ENCODE measurements around the gene G6PC3. TPM values are rescaled to one million over a fixed set of nuclear protein-coding genes. Genes with fewer than 3 reads are reported as not detected.
A peak's percentile ranks its signal among the peaks of the same experiment; 100 is the strongest.

The G6PC3 gene
- total RNA-seq, 4 donors from 2014 or later: 41.4 to 104 (median 80.8) TPM

DNA sequence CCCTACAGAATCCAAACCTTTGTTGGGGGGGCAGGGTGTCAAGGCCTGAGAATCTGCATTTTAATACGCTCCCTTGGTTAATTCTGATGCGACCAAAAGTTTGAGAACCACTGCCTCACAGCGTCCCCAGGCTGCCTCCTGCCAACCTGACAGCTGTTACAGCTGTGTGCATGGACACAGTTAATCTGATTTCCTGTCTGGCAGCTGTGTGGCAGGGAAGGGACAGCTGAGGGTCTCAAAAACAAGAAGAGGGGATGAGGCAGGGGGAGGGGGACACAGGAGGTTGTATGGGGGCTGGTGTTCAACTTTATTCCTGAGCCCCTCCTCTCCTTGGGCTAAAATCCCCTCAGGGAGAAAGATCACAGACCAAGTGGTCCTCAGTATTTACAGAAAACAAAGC is 35.4 kb downstream of the G6PC3 start:
- H3K36me3 ChIP-seq: no peaks in the 10 kb centered on the region
- no peaks in the 10 kb centered on the region for H3K27me3 ChIP-seq
- TF ChIP-seq, protein P1, sequence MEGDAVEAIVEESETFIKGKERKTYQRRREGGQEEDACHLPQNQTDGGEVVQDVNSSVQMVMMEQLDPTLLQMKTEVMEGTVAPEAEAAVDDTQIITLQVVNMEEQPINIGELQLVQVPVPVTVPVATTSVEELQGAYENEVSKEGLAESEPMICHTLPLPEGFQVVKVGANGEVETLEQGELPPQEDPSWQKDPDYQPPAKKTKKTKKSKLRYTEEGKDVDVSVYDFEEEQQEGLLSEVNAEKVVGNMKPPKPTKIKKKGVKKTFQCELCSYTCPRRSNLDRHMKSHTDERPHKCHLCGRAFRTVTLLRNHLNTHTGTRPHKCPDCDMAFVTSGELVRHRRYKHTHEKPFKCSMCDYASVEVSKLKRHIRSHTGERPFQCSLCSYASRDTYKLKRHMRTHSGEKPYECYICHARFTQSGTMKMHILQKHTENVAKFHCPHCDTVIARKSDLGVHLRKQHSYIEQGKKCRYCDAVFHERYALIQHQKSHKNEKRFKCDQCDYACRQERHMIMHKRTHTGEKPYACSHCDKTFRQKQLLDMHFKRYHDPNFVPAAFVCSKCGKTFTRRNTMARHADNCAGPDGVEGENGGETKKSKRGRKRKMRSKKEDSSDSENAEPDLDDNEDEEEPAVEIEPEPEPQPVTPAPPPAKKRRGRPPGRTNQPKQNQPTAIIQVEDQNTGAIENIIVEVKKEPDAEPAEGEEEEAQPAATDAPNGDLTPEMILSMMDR (IDR thresholded peaks at IDR 0.05): no peak
- DNase-seq: no peak
- no peak overlapping the region for H3K27ac ChIP-seq
- intact Hi-C loops (cut with DNase I): no loop called here
- H3K4me3 ChIP-seq (replicated peaks in 1 of 3): no peak overlapping the region
- H3K4me1 ChIP-seq: peaks cover 28 to 36% of the 10 kb centered on the region in 2 donors
- no peaks in the 10 kb centered on the region for H3K9me3 ChIP-seq
- WGBS, 2 donors: 56 to 72% methylated on average over 3 of the region's 3 CpGs

GRCh38 chr17:44106801-44107200 is 36.3 kb downstream of the G6PC3 start:
- Histone ChIP-seq H3K27me3 (no peaks in the 10 kb centered on the region), H3K4me3 (replicated peaks in 1 of 3) (no peak overlapping the region), H3K27ac (no peak overlapping the region), H3K36me3 (no peaks in the 10 kb centered on the region), H3K4me1 (peaks cover 32 to 45% of the 10 kb centered on the region in 2 donors), H3K9me3 (no peaks in the 10 kb centered on the region)
- TF ChIP-seq POLR2A (IDR thresholded peaks at IDR 0.05): no peak
- TF ChIP-seq, protein P1 (IDR thresholded peaks at IDR 0.05): no peak
- no peak for DNase-seq
- intact Hi-C loops (cut with DNase I): no loop called here
- 95% methylated on average over 4 of the region's 4 CpGs for WGBS, 2 donors

DNA sequence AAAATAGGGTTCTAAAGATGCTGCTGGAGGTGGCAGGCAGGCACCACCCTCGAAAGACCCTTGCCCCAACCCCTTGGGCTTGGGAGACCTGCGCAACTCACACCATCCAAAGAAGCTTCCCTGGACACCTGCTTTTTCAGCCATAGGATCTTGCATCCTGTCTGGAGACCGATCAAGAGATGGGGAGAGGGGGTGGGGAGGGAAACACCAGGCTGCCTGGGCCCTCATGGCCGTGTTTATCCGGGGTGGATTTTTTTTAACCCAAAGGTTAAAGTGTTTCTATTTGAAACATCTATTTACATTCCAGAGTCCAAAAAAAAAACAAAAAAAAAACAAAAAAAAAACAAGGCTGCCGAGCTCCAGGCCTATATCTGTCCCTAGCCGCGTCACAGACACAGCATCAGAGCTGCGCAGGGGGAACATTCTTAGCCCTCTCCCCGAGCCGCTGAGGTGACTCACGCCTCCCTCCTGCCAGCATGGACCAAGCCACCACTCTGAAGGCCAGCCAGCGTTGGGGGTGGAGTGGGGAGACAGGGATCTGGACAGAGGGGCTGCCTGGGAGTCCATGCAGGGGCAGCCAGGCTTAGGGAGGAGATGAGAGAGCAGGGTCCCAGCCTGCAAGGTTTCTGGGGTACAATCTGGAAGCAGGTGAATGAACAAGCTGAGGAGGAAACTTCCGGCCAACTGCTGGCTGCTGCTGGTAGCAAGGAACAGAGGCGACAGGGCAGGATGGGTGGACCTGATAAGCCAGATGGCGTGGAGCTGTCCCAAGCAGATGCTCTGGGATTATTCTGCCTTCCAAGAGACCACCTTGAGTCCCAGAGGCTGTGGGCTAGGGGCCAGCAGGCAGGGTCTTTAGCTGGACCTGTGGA is 38.1 kb downstream of the G6PC3 start:
- Histone ChIP-seq H3K4me3 (replicated peaks in 1 of 3) (no peak overlapping the region), H3K36me3 (no peaks in the 10 kb centered on the region), H3K27me3 (no peaks in the 10 kb centered on the region), H3K4me1 (peaks cover 35 to 64% of the 10 kb centered on the region in 2 donors), H3K9me3 (no peaks in the 10 kb centered on the region), H3K27ac (peak overlapping the region in 2 of 3 donors; percentile 73 to 84)
- no peak for TF ChIP-seq POLR2A (IDR thresholded peaks at IDR 0.05)
- TF ChIP-seq, protein P1 (IDR thresholded peaks at IDR 0.05): no peak
- 56 to 59% methylated on average over 16 of the region's 16 CpGs for WGBS, 2 donors
- intact Hi-C loops (cut with DNase I): no loop called here
- peak; percentile 36 to 42 for DNase-seq

DNA sequence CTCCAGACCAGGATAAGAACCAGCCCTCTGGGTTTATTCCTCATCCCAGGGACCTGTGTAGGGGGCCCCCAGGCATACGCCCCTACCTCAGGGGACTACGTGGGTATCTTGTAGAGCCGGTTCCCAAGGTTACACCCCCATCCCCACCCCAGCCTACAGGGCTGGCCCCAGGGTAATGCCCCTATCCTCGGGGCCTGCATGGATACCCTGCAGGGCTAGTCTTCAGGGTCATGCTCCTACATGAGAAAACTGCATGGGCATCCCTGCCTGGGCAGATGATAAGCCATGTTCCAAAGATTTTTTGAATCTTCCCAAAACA is 38.7 kb downstream of the G6PC3 start:
- DNase-seq: no peak
- H3K27ac ChIP-seq: peak overlapping the region in 2 of 3 donors; percentile 73 to 84
- 67 to 83% methylated on average over 1 to 2 of the region's 4 CpGs for WGBS, 2 donors
- peaks cover 34 to 67% of the 10 kb centered on the region in 2 donors for H3K4me1 ChIP-seq
- no peaks in the 10 kb centered on the region for H3K36me3 ChIP-seq
- H3K9me3 ChIP-seq: no peaks in the 10 kb centered on the region
- H3K27me3 ChIP-seq: no peaks in the 10 kb centered on the region
- no peak overlapping the region for H3K4me3 ChIP-seq (replicated peaks in 1 of 3)
- TF ChIP-seq, protein P1 (IDR thresholded peaks at IDR 0.05): no peak
- TF ChIP-seq POLR2A (IDR thresholded peaks at IDR 0.05): no peak
- intact Hi-C loops (cut with DNase I): no loop called here

GRCh38 chr17:44110011-44110686 is 39.6 kb downstream of the G6PC3 start:
- DNase-seq: no peak
- intact Hi-C loops (cut with DNase I): no loop called here
- H3K36me3 ChIP-seq: no peaks in the 10 kb centered on the region
- TF ChIP-seq, protein P1 (IDR thresholded peaks at IDR 0.05): no peak
- no peak for TF ChIP-seq POLR2A (IDR thresholded peaks at IDR 0.05)
- H3K4me1 ChIP-seq: peaks cover 34 to 67% of the 10 kb centered on the region in 2 donors
- H3K9me3 ChIP-seq: no peaks in the 10 kb centered on the region
- H3K4me3 ChIP-seq (replicated peaks in 1 of 3): peak overlapping the region in 1 of 3 donors; percentile 17
- no peaks in the 10 kb centered on the region for H3K27me3 ChIP-seq
- H3K27ac ChIP-seq: peak overlapping the region; percentile 73 to 84 (median 84)
- WGBS, 2 donors: 76 to 88% methylated on average over 4 to 10 of the region's 10 CpGs

Data from thyroid gland (tissue), 4 donors.